HG03469 (cell line): ENCODE measurements around the gene NRXN3.

ENCODE experiments used
- ATAC-seq: cut with Tn5 transposase; IDR thresholded peaks from one replicate; pipeline ENCODE4 v1.9.1; 2021; ENCODE audit warnings: mild to moderate bottlenecking, moderate library complexity, moderate number of reproducible peaks; ENCODE audit not compliant: unreplicated experiment

The NRXN3 gene

DNA sequence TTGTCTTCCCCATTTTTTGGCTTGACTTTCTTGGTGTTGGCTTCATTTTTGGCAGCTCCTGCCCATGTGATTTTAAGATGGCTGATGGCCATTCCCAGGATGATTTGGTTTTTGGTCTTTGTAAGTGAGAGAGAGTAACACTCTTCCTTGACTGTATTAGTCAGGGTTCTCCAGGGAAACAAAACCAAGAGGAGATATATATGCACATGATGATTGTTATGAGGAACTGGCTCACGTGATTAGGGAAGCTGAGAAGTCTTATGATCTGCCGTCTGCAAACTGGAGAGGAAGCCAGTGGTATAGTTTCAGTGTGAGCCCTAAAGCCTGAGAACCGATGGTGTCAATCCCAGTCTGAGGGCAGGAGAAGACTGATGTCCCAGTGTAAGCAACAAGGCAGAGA, 146.6 kb downstream of the NRXN3 start:
- ATAC-seq = no peak

DNA sequence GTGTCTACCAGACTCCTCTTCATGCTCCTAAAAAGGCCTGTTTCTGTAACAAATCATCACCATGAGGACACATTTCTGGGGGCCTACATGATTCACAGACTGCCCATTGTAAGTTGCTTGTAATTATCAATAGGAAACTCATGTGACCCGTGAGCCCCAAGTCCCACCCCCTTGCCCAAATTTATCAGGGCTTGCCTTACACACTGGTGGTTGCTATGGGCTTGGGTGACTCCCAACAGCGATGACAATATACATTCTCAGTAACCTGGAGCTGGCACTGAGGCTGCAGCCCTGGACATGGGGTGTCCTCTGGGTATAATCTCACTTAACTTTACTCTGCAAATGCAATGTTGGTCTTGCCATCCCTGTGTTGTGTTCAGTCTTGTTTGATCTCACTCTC, 149.2 kb downstream of the NRXN3 start:
- no peak for ATAC-seq

DNA sequence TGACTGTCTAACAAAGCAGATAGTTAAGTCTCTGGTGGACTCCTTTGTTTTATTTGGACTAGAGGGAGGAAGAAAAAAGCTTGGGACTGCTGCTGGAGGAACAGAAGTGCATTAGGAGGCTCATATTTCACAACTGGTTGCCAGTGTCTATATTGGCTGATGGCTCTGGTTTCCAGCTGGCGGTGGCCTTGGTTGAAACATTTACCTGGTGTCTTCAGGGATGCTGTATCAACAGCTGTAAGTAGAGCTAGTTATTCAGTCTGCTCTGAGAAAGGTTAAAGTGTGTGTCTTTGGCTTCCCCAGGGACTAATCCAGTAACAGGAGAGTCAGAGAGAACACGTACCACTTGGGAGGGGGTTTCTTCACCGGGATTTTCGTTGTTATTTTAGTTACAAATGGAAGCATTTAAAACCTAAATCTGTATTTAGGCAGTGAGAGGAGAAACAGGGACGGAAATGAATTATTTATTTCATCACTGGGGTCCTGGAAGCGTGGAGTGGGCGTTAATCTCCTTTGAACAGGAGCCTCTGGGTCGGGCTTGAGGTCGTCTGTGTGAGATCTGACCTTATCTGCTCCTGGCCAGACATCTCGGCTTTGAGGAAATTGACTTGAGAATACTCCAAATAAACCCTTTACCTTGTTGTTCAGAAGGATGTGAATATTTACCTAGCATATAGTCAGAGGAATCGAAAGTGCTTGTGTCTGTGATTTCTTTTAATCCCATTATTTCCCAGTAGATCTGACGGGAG, 149.9 kb downstream of the NRXN3 start:
- ATAC-seq = no peak

DNA sequence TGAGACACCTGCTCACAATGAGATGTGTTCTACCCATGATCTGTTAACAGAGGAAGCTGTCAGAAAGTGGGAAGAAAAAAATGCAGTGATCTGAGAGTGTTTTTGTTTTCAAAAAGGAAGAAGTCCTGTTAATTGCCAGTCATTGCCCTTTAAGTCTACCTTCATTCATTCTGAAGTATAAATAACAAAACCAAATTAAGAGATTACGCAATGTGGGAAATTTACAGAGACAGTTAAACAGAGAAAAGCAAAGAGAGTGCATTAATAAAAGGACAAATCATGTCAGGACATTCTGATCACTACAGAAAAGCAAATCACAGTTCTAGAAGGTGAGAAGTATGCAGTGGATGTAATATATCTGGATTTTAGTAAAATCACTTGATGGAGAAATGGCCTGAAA, 154.2 kb downstream of the NRXN3 start:
- ATAC-seq = no peak

DNA sequence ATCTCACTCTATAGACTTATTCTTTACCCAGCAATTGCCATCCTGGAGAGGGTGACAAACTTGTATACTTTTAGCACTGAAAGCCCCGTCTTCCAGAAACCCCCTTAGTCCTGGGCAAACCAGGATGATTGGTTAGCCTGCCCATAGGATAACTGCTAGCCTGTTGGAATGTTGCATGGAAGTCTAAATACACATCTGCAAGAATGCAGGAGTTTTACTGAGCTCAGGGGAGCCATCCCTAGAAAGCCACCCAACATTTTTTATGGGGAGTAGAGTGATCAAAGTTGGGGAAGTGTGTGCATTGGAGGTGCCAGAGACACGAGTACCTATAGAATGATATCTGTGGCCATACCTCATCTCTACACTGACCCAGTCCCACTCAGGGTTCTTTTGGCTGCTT, 155.7 kb downstream of the NRXN3 start:
- ATAC-seq = no peak

DNA sequence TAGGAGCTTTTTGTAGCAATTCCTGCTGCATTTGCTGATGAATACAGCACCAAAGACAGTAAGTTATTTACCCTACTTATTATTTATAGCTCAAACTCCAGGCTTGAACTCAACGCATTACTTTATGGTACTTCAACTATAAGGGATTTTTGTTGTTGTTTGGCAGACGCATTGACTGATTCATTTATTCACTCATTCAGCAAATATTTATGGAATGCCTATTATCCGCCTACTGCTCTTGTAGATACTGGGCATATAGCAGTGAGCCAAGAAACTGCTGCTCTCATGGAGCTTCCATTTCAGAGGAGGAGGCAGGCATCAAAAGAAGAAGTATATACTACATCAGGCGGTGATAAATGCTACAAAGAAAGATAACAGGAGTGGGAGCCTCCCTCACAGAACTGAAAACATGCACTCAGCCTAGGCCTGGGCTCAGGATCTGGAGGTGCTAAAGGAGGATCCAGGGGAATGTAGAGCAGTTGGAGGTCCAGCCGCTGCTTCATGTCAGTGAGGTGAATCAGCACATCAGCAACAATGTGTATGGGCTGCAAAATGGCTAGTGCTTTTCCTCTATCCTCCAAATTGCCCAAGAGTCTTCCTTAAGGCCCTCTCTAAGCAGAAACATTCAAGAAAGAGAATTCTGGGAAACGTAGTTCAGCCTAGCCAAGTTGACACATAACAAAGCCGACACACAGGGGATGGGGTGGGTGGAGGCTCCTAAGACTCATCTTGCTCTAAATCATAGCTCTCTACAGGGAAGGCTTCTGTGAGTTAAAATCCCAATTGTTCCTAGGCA, 157.5 kb downstream of the NRXN3 start:
- ATAC-seq = no peak

DNA sequence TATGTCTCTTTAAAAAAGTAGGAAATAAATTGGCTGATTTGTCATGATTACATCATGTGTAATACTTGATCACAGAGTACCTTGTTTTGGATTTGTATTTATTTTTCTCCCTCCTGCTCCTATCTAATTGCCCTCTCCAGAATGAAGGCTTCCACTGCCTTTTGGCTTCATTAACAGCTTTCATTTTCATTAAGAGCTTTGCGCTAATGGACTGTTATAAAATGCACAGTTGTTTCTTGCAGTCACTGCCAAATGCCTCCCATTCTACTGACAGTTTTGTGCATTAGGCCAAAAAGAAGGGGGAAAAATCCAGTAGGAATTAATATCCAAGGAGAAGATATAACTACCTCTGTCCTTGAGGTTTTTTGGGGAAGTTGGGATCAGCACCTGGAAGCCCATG, 159.2 kb downstream of the NRXN3 start:
- no peak for ATAC-seq

DNA sequence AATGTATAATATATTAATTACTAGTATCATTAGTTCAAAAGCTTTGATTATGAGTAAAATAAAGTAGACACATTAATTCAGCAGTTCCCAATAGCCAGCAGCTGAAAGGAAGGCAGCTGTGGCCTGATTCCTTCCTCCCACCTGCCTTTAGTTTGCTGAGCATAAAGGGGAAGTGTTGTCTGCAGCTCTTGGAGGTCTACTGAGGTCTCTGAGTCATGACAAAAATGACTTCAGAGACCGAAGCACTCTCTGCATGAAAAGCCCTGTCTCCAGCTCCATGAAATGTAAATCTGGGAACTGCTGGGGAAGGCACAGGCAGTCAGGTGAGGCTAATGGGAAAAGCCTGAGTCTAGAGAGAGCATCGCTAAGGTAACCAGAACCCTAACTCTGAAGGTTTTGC, 165.4 kb downstream of the NRXN3 start:
- ATAC-seq = no peak

DNA sequence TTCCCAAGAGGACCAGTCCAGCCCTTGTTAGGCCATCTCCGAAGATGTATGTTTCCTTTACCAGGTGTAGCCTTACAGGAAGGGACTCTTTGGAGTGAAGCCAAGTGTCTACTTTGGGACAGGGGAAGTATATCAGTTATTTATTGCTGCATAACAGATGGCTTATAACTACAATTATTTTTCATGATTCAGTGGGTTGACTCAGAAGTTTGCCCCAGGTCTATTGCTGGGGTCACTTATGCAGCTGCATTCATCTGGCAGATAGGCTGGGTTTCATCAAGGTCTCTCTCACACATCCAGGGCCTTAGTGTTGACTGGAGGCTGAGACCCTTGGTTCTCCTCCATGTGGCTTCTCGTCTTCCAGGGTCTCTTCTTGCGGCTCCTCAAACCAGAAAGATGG, 170.1 kb downstream of the NRXN3 start:
- ATAC-seq = no peak

DNA sequence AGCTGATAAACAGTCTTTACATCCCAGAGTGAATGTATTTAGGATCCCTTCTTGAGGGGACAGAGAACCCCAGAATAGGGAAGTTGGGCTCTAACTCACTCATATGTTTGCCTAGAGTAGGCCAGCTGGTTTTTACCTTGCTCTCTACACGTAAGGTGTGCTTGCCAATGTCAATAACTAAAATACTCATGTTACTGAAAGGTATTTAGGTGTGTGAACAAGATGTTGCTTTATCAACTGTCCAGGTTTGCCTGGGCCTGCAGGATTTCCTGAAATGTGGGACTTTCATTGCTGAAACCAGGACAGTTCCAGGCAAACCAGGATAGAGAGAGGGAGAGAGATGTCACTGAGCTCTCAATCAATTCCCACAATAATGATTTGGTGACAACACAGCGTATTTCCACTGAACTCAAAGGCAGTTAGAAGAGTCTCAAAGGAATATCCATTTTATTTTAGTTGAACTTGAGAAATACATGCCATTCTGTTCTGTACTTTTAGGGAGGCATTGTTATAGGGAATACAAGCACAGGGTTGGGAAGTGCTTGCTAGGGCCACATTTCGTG, 171.7 kb downstream of the NRXN3 start:
- no peak for ATAC-seq

DNA sequence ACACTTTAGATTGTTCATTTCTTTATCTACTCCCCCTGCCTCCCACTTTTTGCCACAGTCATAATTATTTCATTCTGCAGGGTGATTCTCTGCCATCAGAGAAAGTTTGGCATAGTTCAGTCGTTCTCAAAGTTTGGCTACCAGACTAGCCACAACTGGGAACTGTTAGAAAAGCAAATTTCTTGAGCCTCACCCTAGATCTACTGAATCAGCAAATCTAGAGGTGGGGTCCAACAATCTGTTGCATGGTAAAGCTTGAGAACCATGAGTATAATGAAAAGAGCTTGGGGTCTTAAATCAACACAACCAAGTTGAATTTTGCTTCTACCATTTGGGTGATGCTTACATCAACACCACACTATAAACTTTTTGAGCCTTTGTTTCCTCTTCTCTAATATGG, 172.7 kb downstream of the NRXN3 start:
- no peak for ATAC-seq

DNA sequence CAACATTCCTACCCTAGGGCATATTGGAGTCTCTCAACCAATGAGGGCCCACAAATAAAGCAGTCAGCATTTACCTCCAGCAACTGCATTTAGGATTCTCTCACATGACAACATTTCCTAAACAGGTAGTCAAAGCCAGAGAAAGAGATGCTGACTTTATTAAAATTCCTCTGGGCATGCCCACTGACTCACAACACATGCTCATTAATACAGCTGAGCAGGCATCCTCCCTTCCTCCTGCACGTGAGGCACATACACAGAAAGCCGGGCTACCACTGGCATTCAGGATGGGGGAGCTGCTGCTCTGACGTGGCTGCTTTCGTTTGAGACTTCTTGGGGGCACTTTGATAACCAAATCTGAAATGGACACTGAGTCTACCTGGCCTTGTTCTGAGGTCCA, 174.1 kb downstream of the NRXN3 start:
- ATAC-seq = no peak

DNA sequence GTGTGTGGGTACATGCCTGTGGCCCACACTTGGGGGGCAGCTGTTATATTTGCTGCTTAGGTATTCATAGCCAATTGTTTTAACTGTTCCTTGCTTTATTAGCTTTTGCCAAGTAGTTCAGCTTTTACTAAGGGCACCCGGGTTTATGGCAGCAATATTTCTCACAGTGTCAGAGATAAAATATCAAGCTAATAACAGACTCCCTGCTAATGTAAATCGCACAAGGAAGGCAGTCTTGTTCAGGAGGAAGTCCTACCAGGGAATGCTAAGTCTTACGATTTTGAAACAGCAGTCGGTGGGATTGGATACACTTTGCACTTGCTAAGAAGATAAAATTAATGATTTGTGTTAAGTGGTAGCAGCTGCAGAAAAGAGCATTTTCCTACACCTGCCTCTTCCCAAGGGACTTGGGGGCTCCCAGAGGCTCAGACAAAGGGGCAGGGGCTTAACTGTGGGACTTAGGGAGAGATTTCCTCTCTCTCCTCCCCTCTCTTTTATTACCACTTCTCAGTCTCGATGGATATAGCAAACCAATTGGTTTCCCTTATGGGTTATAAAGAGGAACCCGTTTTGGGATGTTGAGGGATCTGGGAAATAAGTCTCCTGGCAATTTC, 175.1 kb downstream of the NRXN3 start:
- no peak for ATAC-seq

DNA sequence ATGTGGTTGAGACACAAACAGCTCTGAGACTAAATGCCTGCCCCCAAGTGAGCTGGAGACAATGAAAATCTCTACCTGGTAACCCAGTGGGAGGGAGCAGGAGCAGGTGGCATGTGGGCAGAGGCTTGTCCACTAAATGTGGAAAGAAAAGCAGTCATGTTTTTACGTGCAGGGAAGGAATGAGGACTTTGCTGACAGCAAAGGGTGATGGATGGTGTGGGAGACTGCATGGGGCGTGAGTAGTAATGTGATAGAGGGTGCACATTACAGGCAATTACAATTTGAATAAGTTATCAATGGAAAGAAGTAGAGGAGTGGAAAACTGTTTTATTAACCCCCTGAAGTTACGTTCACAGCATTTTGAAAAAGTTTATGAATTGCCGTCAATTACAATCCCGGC, 176.6 kb downstream of the NRXN3 start:
- ATAC-seq = no peak

DNA sequence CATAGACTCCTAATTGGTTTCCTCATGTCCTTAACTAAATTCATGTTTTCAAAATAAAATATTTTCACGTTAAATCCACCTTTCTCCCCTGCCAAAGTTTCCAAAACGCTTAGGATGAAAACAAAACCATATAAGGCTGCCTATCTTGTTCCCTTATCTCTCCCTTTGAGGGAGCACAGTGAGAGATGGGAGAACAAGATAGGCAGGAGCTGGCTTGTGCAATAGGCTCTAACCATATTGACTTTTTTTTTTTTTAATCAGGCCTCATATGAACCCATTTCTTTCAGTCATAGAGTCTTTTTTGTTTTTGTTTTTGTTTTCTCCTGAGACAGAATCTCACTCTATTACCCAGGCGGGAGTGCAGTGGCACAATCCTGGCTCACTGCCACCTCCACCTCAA, 184.9 kb downstream of the NRXN3 start:
- ATAC-seq = no peak

DNA sequence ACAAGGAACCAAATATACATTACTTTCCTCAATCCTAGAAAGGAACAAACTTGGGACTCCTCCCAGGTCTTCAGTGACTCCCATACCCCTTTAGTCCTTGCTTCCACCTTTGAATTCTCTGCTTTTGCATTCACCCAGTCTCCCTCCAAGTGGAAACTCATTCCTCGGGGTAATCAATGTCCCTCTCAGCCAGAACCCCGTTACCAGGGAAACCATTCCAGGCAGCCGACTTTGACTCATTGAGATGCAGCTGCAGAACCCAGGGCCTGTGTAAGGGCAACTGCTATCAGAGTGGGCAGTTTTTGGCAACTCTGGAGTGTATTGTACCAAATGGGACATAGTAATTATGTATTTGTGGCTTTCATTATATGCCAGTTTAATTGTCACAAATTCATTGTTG, 186.2 kb downstream of the NRXN3 start:
- no peak for ATAC-seq

DNA sequence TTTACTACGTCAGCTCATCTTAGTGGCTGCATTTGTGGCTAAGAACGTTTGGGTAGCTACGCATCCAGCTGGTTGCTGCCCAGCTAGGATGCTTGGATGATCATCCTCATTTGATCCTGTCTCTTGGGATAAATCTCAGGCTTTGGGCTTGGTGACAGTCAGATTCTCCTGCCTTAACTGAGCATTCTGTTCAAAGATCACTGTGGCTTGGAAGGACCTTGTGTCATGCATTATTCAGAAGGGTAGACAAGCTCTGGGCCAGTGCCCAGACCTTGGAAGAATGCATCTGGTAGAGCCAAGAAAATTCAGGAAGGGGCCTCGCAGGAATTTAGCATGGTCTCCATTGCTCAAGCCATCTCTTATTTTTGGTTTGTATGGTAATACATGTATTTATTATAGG, 188.4 kb downstream of the NRXN3 start:
- ATAC-seq = no peak

DNA sequence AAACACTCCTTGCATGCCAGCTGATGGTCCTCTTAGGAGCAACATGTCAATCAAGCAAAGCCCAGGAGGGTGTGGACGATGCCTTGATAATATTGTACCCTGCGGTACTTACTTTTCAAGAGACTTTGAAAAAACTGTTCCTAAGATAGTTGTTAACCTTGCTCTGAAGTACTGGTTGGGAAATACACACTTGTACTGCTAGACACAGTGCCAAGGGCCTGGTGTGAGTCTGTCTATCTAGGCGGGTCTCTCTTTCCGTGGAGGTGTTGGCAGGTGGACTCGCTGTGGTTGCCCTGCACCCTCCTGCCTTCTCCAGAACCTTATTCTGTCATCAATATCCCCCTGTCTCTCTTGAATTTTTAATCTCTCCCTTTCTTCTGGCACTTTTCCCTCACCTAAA, 189.4 kb downstream of the NRXN3 start:
- ATAC-seq = no peak

DNA sequence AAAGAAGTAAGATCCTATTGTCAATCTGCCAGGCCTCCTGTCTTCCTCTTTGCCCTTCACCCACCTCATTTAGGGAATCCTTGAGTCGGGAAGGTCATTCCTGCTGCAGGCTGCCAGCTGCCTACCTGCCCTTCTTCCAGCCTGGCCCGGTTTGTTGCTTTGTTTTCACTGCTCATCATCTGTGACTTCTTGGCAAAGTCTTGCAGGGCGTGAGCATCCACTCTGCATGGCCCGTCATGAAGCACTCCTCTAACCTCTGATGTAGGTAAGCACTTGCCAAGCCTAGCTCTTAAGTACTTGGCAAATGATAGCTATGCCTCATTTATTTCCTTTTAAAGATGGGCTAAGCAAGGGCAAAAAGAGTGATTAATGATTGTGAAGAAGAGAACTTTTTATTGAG, 192.8 kb downstream of the NRXN3 start:
- no peak for ATAC-seq

DNA sequence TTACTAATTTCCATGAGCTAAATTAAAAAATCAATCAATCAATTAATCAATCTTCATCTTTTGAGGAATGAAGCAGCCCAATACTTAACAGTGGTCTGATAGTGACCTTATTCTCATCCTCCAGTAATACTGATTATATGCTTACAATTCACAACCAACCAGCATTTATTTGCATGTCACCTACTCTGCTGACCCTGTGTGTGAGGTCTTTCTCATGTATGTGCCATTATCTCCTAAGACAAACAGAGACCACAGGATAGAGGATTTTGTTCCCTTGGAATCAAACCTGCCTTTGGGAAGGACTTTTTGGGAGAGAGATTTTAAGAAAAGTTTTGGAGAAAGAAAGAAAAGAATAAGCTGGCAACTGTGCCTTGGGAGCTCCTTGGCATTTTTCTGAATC, 197.2 kb downstream of the NRXN3 start:
- no peak for ATAC-seq

DNA sequence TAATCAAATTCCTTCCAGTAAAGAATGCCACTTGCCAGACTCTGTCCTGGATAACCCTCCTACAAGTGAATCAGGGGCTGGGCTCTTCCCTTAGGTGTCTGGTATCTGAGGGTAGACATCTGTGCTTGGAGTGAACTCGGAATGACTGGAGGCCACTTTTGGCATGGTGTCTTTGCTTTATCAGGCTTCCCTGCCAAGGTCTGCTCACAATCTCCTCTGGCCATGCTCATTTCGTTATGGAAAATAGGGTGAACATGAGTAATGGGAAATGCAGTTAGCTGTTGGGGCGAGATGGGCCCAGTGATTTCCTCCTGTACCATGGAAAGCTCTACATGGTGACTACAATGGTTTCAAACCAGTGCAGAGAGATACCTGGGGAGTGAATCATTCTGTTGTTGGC, 212.9 kb downstream of the NRXN3 start:
- ATAC-seq = no peak

DNA sequence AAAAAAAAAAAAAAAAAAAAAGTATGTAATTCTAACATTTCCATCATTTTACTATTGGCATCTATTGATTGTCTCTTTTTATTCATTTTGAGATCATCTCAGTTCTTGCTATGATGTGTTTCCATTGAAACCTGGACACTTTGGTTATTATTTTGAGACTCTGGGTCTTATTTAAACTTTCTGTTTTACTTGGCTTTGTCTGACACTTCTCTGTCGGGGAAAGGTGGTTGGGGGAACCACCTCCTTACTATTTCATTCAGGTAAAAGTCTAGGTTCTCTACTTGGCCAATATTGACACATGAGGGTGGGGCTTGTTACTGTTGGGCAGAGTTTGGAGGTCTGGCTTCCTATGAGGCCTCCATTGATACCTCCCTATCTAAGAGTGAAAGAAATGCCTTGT, 228.0 kb downstream of the NRXN3 start:
- no peak for ATAC-seq
